Activated CD8-positive, alpha-beta memory T cell treated with anti-CD3 and anti-CD28 coated beads, Interleukin-2, amount 50 U/mL, for 24 hours (primary cell): ENCODE measurements around the gene CNOT4.
"Not testable (repeated sequence)": the region's sequence is repeated elsewhere in the genome, so short reads cannot be mapped to it uniquely, and the experiment has no call there.

Source experiments
- DNase-seq: peaks from one replicate; pipeline ENCODE4 v3.0.0-alpha.2; 2020; ENCODE audit errors: extremely low read depth

Gene CNOT4

DNA sequence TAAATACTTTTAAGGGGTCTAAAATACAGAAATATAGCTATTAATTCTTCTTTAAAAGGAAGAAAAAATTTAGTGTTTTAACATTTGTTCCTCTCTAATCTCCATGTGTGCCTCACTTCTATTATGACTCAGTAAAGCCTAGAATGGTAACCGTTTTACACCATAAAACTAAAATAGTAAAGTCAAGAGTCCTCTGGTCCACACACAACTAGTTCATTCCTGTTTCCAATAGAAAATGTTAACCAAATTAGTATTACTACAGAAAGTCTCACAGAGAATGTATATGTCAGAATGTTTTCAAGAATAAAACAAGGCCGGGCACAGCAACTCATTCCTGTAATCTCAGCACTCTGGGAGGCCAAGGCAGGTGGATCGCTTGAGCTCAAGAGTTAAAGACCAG, 55.8 kb downstream of the CNOT4 start:
- DNase-seq: no peak

DNA sequence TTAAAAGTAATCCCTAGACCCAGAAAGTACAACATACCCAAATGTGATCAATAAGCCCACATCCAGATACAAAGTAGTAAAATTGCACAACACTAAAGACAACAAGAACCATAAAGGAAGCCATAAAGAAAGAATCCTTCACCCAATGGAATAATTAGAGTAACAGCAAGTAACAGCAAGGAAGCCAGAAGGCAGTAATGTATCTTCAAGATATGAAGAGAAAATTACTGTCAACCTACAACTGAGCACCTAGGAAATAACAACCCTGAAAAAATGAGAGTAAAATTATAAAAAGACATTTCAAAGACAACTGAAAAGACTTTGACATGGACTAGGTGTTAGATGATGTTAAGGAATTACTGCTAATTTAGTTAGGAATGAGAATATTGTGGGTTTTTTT, 60.5 kb downstream of the CNOT4 start:
- no peak for DNase-seq

- DNase-seq: no peak
These were observed 61.1 kb downstream of the CNOT4 start for GRCh38 chr7:135448753-135449152.

GRCh38 chr7:135447748-135448147, 62.2 kb downstream of the CNOT4 start:
- DNase-seq: no peak

DNA sequence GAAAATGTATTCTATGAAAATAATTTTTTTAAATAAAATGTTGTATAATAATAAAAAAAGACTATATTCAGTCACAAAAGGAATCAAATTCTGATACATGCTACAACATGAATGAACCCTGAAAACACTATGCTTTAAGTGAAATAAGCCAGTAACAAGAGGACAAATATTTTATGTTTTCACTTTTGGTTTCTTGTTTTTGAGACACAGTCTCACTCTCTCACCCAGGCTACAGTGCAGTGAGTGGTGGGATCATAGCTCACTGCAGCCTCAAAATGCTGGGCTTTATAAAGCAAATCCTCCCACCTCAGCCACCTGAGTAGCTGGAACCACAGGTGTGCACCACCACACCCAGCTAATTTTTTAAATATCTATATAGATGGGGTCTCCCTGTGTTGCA, 64.2 kb downstream of the CNOT4 start:
- DNase-seq: no peak

DNA sequence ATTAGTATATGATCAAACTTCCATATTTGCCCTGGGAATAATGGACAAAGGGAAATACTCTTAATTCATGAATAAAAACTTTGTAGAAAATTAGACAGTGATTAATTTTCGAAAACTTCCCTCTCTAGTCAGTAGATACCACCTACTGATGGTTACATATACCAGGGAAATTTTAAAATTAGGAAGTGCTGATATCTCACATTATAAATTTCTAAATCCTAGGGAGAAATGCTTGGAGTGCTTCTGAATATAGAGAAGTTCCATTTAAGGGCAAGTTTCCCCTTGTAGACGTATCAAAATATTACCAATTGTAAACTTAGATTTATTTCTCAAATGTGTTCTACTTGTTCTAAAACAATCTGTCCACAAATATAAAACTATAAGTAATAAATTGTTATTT, 64.6 kb downstream of the CNOT4 start:
- DNase-seq: not testable (repeated sequence)

DNA sequence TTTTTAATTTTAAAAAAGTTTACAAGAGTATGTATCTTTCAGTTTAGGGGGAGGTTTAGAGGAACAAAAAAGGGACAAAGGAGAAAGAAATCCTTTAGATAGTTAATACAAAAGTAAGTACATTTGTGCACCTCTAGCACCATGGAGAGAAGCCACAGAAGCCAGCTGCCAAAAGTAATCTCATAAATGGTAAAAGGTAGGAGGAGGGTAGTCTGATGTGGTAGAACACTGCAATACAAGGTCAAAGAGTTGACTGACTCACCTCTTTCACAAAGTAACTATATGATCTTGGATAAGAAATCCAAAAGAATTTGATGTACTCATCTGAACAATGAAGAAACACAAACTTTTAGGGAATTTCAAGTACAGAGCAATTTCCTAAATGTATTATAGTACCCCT, 68.1 kb downstream of the CNOT4 start:
- no peak for DNase-seq

- DNase-seq: no peak
These were observed 75.9 kb downstream of the CNOT4 start for GRCh38 chr7:135434047-135434446.

GRCh38 chr7:135430626-135431025, 79.3 kb downstream of the CNOT4 start:
- DNase-seq: no peak

DNA sequence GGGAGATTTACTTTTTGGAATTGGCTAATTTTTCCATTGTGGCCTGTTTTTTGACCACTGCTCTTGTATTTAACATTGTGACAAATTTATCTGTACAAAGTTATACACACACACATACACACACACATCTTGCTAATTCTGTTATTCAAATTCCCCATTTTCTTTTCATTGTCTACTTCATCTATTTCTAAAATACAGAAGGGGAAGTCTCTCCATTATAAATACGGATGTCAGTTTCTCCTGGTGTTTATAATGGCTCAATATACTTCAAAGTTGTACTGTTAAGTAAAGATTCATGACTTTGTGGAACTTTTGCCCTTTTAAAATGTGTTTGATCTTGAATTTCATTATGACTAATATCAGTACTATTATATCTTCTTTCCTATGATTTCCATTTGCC, 81.0 kb downstream of the CNOT4 start:
- DNase-seq: no peak

DNA sequence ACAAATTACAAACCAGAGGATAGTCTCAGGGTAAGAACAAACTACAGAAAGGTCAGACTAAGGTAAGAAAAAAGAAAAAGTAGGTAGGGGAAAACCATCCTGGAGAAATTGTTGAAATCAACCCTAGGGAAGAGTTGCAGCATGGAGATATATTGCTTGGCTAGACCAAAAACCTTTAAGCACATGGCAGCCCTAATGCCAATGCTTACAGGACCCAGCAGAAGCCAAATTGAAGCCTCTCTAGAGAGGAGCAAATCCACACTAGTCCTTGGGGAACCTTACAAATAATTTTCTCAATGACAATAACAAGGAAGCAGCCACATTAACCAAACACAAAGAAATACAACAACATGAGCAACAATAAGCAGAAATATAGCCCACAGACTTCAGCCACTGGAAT, 81.9 kb downstream of the CNOT4 start:
- no peak for DNase-seq

- DNase-seq: no peak
These were observed 82.7 kb downstream of the CNOT4 start for GRCh38 chr7:135427166-135427565.

DNA sequence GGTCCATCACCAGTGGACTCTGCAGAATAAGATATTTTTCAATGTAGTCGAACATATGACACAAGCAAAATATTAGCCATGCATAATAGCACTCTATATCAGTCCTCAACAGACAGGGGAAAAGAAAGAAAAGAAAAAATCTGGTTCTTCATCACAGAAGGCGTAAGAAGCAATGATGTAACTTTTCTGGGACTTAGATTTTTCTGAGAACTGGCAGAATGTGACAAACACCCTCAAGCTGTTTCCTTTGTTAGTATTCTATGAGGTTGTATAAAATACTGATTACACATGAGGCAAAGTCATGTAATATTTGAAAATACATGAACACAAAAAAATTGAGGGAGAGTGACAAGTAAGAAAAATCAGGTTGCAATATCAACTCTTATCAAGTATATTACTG, 84.9 kb downstream of the CNOT4 start:
- no peak for DNase-seq

GRCh38 chr7:135420786-135421185, 89.1 kb downstream of the CNOT4 start:
- no peak for DNase-seq

DNA sequence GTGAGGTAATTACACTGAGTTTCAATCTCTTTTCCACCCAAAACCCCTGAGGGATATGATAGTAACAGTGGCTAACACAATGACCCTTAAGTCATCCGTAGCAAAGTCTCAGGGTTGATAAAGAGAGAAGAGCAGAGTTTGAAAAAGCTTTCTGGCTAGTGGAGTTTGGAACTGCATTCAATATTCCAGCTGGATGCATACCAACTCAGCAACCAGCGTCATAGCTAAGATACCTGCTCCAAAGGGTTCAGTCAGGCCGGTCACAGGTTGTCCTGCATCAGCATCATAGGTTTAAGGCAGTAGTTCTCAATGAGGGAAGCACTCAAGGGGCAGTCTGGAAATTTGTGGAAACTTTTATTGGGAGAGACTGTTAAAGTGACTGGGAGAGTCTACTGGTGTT, 93.5 kb downstream of the CNOT4 start:
- DNase-seq: no peak

GRCh38 chr7:135414850-135415439, 95.0 kb downstream of the CNOT4 start:
- no peak for DNase-seq

DNA sequence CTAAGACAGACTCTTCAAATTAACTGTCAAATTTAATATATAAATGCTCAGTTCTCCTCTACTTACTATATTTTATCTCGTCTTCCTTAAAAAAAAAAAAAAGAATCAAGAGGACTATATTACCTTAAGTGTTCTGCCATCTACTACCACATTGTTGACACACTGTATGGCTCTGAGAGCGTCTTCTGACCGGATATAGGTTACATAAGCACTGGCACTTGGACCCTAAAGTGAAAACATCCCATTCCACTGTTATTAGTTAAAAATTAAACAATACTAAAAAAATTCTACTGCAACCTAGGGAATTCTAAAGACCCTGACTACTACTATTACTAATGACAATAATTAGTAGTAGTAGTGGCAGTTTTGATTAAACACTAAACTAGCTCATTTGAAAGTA, 95.7 kb downstream of the CNOT4 start:
- DNase-seq: no peak

DNA sequence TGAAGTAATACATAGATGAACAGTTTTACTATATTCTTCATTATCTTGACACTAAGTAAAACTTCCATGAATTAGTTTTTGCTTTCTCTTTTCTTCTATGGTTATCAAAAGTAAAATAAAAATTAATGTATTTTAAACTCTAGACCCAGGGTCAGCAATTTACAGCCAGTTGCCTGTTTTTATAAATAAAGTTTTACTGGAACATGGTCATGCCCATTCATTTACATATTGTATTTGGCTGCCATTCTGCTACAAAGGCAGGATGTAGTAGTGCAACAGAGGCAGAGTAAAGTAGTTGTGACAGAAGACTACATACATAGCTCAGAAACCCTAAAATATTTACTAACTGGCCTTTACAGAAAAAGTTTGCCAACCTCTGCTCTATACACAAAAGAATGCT, 98.8 kb downstream of the CNOT4 start:
- DNase-seq: no peak

DNA sequence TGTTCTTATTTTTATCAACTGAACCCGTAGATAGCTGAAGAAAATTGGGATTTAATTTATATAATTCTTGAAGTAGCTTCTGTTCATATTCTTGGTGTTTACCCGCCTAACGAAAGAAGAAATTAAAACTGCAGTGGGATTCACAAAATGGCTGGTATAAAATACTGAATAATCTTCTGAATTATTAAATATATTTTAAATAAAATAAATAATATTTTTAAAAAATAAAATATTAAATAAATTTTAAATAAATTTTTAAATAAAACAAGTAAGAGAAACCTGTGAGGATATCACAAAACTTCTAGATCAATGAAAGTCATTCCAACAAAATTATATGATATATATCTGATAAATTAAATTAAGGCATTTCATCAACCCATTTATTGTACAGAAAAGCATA, 99.4 kb downstream of the CNOT4 start:
- DNase-seq: no peak

DNA sequence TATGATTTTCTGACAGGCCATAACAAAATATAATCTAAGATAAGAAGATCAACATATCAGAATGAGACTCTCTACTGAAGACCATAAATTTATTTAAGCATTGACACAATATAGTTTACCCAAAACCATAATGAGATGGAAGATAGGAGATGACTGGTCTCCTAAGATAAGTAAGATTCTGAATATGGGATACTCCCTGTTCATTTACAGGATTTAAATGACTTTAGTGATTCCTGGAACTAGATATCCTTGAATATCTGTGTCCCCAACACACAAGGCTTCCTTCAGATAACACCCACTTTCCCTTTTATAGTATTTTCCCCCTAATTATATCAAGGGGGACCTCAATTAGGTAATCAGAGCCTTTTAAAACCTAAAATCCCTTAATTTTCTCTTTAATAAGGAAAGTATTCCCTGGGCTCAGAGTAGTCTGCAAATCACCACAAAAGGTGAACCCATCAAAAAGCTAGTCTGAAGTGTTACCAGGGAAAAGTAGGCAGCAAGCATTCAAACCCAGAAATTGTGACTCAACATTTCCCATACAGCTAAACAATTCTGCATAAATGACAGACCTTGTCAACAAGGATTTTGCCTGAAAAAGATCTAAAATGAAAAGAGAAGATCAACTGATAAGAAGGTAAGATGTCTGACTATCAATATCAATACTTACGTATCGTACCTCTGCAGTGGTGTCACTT, 99.9 kb downstream of the CNOT4 start:
- no peak for DNase-seq

DNA sequence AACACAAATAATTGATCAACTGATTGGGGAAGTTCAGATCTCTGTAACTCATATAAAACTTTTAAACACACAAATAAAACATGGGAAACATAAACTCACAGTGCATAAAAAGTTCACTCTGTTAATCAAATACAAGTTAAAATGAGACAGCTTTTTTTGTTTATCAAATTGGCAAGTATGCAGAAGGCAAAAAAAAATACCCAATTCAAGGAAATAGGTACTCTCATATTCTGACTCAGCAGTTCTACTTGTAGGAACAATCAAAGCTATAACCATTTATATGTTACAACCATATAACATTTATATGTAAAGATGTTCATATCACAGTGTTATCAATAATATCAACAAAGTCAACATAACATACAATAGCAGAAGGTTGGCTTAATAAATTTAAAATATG, 102.0 kb downstream of the CNOT4 start:
- DNase-seq: no peak

DNA sequence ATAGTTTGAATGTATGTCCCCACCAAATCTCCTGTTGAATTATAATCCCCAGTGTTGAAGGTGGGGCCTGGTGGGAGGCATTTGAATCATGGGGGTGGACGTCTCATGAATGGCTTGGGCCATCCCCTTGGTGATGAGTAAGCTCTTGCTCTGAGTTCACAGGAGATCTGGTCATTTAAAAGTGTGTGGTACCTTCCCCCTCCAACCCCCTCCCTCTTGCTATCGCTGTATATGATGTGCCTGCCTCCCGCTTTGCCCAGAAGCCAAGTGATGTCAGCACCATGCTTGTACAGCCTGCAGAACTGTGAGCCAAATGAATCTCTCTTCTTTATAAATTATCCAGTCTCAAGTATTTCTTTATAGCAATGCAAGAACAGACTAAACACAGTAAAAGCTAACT, 103.0 kb downstream of the CNOT4 start:
- DNase-seq: no peak

DNA sequence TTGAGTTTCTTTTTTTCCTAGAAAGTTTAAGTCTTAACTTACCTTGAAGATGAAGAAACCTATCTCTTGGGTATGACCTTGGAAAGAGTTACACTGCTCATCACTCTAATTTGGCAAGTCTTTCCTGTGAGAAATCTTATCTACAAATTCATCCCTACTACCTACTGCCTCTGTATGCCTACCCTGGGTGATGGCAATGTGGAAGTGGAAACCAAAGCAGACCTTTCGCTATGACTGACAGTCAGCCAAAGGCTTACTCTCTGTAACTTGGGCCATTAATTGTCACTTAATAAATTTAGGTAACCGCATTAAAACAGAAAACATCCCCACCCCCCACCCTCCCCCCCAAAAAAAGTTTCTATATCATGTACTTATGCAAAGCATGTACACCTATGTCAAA, 103.9 kb downstream of the CNOT4 start:
- DNase-seq: no peak

- no peak for DNase-seq
These were observed 106.6 kb downstream of the CNOT4 start for GRCh38 chr7:135403302-135403701.
